ENCODE measurements around the gene EXOC6B. TPM values are rescaled to one million over a fixed set of nuclear protein-coding genes. Genes with fewer than 3 reads are reported as not detected.

Gene EXOC6B
- total RNA-seq, 1 experiment from 2014 or later: 34.3 TPM

- Histone ChIP-seq H3K9me3 (ENCODE audit: insufficient read depth, low read depth) (no peaks in the 10 kb centered on the region), H3K27ac (no peak overlapping the region), H3K27me3 (ENCODE audit: insufficient read depth, low read depth) (no peaks in the 10 kb centered on the region), H3K4me3 (no peak overlapping the region), H3K4me1 (replicated peaks; ENCODE audit: insufficient read depth) (peaks cover 34% of the 10 kb centered on the region), H2AFZ (no peak overlapping the region), H3K4me2 (no peak overlapping the region), H3F3A (ENCODE audit: insufficient read depth, low read depth) (peaks cover 33% of the 10 kb centered on the region), H3K9me2 (ENCODE audit: insufficient read depth) (no peaks in the 10 kb centered on the region), H3K79me2 (ENCODE audit: low read depth) (no peaks in the 10 kb centered on the region), H3K36me3 (ENCODE audit: low read depth) (no peaks in the 10 kb centered on the region), H4K20me1 (ENCODE audit: insufficient read depth) (no peaks in the 10 kb centered on the region; the same call in 1 of the 2 replicates)
- intact Hi-C loops (cut with micrococcal nuclease; ENCODE audit: unreplicated experiment): no loop called here
- ChIA-PET POLR2A (ENCODE audit: unreplicated experiment) (no interaction called here), CTCF (no interaction called here)
- BruUV-seq (replicated peaks): no TSS peak
- no peak for TF ChIP-seq CTCF (conservative IDR thresholded peaks at IDR 0.05)
- no peak for DNase-seq
Observed at GRCh38 chr2:72140621-72140960, 685.2 kb downstream of the EXOC6B start.

- peak overlapping the region; percentile 40; the same call in 1 of the 2 replicates for H3K27ac ChIP-seq
- POLR2A ChIA-PET (ENCODE audit: unreplicated experiment): no interaction called here
- H3K27me3 ChIP-seq (ENCODE audit: insufficient read depth, low read depth): no peaks in the 10 kb centered on the region
- H3K79me2 ChIP-seq (ENCODE audit: low read depth): no peaks in the 10 kb centered on the region
- H2AFZ ChIP-seq: no peak overlapping the region
- H3K4me2 ChIP-seq: peak overlapping the region; percentile 75
- BruUV-seq (replicated peaks): no TSS peak
- peaks cover 33% of the 10 kb centered on the region for H3F3A ChIP-seq (ENCODE audit: insufficient read depth, low read depth)
- TF ChIP-seq EZH2 (IDR thresholded peaks at IDR 0.05; ENCODE audit: low read depth): no peak
- no peak for TF ChIP-seq CTCF (conservative IDR thresholded peaks at IDR 0.05)
- intact Hi-C loops (cut with micrococcal nuclease; ENCODE audit: unreplicated experiment): loop anchor here (1.0 to 5.0 kb wide), 5 partner anchors 143 to 533 kb away; no protein-coding TSS in a partner anchor
- no peaks in the 10 kb centered on the region for H3K36me3 ChIP-seq (ENCODE audit: low read depth)
- H4K20me1 ChIP-seq (ENCODE audit: insufficient read depth): no peaks in the 10 kb centered on the region; the same call in 1 of the 2 replicates
- H3K9me2 ChIP-seq (ENCODE audit: insufficient read depth): no peaks in the 10 kb centered on the region
- no peak for DNase-seq
- CTCF ChIA-PET: no interaction called here
- peaks cover 34% of the 10 kb centered on the region for H3K4me1 ChIP-seq (replicated peaks; ENCODE audit: insufficient read depth)
- no peak overlapping the region; the same call in 1 of the 2 replicates for H3K4me3 ChIP-seq
- H3K9me3 ChIP-seq (ENCODE audit: insufficient read depth, low read depth): no peaks in the 10 kb centered on the region
Observed at GRCh38 chr2:72139874-72140620, 685.8 kb downstream of the EXOC6B start.

GRCh38 chr2:72139471-72139873 is 686.4 kb downstream of the EXOC6B start:
- H3K27ac ChIP-seq: peak overlapping the region; percentile 40

More at GRCh38 chr2:72139471-72139873, 686.4 kb downstream of the EXOC6B start:
- peak overlapping the region; percentile 75 for H3K4me2 ChIP-seq
- no peaks in the 10 kb centered on the region; the same call in 1 of the 2 replicates for H4K20me1 ChIP-seq (ENCODE audit: insufficient read depth)
- H3K36me3 ChIP-seq (ENCODE audit: low read depth): no peaks in the 10 kb centered on the region
- CTCF ChIA-PET: no interaction called here
- DNase-seq: no peak
- peaks cover 34% of the 10 kb centered on the region for H3K4me1 ChIP-seq (replicated peaks; ENCODE audit: insufficient read depth)
- no peaks in the 10 kb centered on the region for H3K9me2 ChIP-seq (ENCODE audit: insufficient read depth)
- no peaks in the 10 kb centered on the region for H3K79me2 ChIP-seq (ENCODE audit: low read depth)
- intact Hi-C loops (cut with micrococcal nuclease; ENCODE audit: unreplicated experiment): loop anchor here (1.0 to 5.0 kb wide), 5 partner anchors 142 to 532 kb away; no protein-coding TSS in a partner anchor
- H3F3A ChIP-seq (ENCODE audit: insufficient read depth, low read depth): peaks cover 33% of the 10 kb centered on the region
- no peak overlapping the region; the same call in 1 of the 2 replicates for H3K4me3 ChIP-seq
- no TSS peak for BruUV-seq (replicated peaks)
- H3K9me3 ChIP-seq (ENCODE audit: insufficient read depth, low read depth): no peaks in the 10 kb centered on the region
- H3K27me3 ChIP-seq (ENCODE audit: insufficient read depth, low read depth): no peaks in the 10 kb centered on the region
- POLR2A ChIA-PET (ENCODE audit: unreplicated experiment): no interaction called here
- TF ChIP-seq CTCF (conservative IDR thresholded peaks at IDR 0.05) (no peak), EZH2 (IDR thresholded peaks at IDR 0.05; ENCODE audit: low read depth) (no peak)
- H2AFZ ChIP-seq: no peak overlapping the region
